Body of pancreas (tissue), 4 donors: Measurements from ENCODE around the gene ARPC1A. TPM values are rescaled to one million over a fixed set of nuclear protein-coding genes. Genes with fewer than 3 reads are reported as not detected.

Experiments used
- ATAC-seq: fragments of 150-250 bp; one replicate; pipeline ENCODE4 v1.9.1; 2016
- DNase-seq, 4 donors: peaks; one replicate each; pipeline ENCODE4 v3.0.0-alpha.2; 2019
- H3K27ac ChIP-seq, 4 donors: fragments of 200-600 bp; sonication (generic); 1 replicate in 3 of 4; 2 replicates in 1 of 4; pipeline versions ENCODE4 v1.5.1 to v1.6.1; 2016 to 2019; ENCODE audit warnings: mild to moderate bottlenecking in 1 of 4, mixed read lengths in 1 of 4, moderate library complexity in 1 of 4
- H3K27me3 ChIP-seq, 2 donors: fragments of 200-600 bp; sonication (generic); one replicate each; pipeline ENCODE4 v1.6.0; 2016; ENCODE audit warnings: mild to moderate bottlenecking in 1 of 2
- H3K36me3 ChIP-seq, 2 donors: fragments of 200-600 bp; sonication (generic); replicated peaks in 1 of 2; 2 replicates each; pipeline ENCODE4 v1.5.1; 2016; ENCODE audit warnings: low read depth in 2 of 2; ENCODE audit not compliant: insufficient read depth in 1 of 2
- H3K4me1 ChIP-seq: fragments of 200-600 bp; sonication (generic); one replicate; pipeline ENCODE4 v1.6.0; 2016
- H3K4me3 ChIP-seq, 2 donors: fragments of 200-600 bp; sonication (generic); 1 replicate in 1 of 2; 2 replicates in 1 of 2; pipeline ENCODE4 v1.5.1; 2016 to 2019
- H3K9me3 ChIP-seq, 3 donors: fragments of 200-600 bp; sonication (generic); 1 replicate in 2 of 3; 2 replicates in 1 of 3; pipeline ENCODE4 v1.5.1; 2016
- CTCF ChIP-seq, 7 experiments: fragments of 450-650 bp in 4 of 7; fragments of 200-600 bp in 3 of 7; sonication (generic) in 3 of 7; IDR thresholded peaks; one replicate each; pipeline ENCODE4 v1.5.1; 2016 to 2019; ENCODE audit warnings: antibody characterized with exemption in 7 of 7
- POLR2A ChIP-seq, 3 donors: fragments of 450-650 bp; IDR thresholded peaks; one replicate each; pipeline ENCODE4 v1.6.1; 2016; ENCODE audit warnings: antibody characterized with exemption in 3 of 3, mild to moderate bottlenecking in 2 of 3
- WGBS, 2 donors: methylation state at CpG; one replicate each; pipeline ENCODE4 v1.1.5; 2017; 5-methylcytosine and 5-hydroxymethylcytosine counted together
- intact Hi-C: fragments of 100-400 bp; cut with DNase I; formaldehyde crosslinking; loops from one replicate; pipeline ENCODE4 v1.15.1; 2023
- total RNA-seq, 2 donors: library from RNA; depleted of rRNA; stranded (reverse); fragments of >200 nt; gene quantifications; one replicate each; pipeline ENCODE4 v1.1.0, GENCODE V29; 2016

The ARPC1A gene
- total RNA-seq, 2 donors from 2014 or later: 63.0 to 106 TPM

GRCh38 chr7:99387912-99388311, 62.2 kb downstream of the ARPC1A start:
- intact Hi-C loops: no loop called here
- DNase-seq: no peak
- TF ChIP-seq CTCF (IDR thresholded peaks at IDR 0.05): no peak
- TF ChIP-seq POLR2A (IDR thresholded peaks at IDR 0.05): no peak
- Histone ChIP-seq H3K27me3 (no peaks in the 10 kb centered on the region), H3K9me3 (no peaks in the 10 kb centered on the region), H3K4me3 (no peak overlapping the region), H3K4me1 (peaks cover 8% of the 10 kb centered on the region), H3K36me3 (peaks cover 0 to 2% of the 10 kb centered on the region in 2 donors), H3K27ac (no peak overlapping the region)
- ATAC-seq: no peak
- WGBS, 2 donors: 90 to 95% methylated on average over 19 to 20 of the region's 20 CpGs

GRCh38 chr7:99389772-99390171, 64.1 kb downstream of the ARPC1A start:
- ATAC-seq: no peak
- H3K9me3 ChIP-seq: no peaks in the 10 kb centered on the region
- H3K4me1 ChIP-seq: peaks cover 17% of the 10 kb centered on the region
- no peak overlapping the region for H3K27ac ChIP-seq
- intact Hi-C loops: no loop called here
- H3K27me3 ChIP-seq: no peaks in the 10 kb centered on the region
- no peak overlapping the region for H3K4me3 ChIP-seq
- TF ChIP-seq POLR2A (IDR thresholded peaks at IDR 0.05) (no peak), CTCF (IDR thresholded peaks at IDR 0.05) (no peak)
- WGBS, 2 donors: 90 to 94% methylated on average over 11 to 13 of the region's 13 CpGs
- DNase-seq: no peak
- H3K36me3 ChIP-seq: peaks cover 0 to 2% of the 10 kb centered on the region in 2 donors

DNA sequence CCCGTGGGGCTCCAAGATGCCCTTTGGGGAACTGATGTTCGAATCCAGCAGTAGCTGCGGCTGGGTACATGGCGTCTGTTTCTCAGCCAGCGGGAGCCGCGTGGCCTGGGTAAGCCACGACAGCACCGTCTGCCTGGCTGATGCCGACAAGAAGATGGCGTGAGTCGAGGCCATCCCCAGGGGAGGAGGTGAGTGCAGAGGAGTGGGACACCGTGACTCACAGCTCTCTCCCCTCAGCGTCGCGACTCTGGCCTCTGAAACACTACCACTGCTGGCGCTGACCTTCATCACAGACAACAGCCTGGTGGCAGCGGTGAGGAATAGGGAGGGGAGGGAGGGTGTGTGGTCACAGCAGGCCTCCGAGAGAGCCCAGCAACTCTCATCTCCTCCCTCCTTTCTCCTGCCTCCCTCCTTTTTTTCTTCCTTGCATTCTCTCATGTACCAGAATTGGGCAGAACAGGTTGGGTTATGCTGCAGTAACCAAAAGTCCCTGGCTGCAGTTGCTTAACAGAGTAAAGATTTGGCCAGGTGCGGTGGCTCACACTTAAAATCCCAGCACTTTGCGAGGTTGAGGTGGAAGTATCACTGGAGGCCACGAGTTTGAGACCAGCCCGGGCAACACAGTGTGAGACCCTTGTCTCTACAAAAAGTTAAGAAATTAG, 65.4 kb downstream of the ARPC1A start:
- Histone ChIP-seq H3K9me3 (no peaks in the 10 kb centered on the region), H3K4me1 (peaks cover 17% of the 10 kb centered on the region), H3K36me3 (peaks cover 0 to 4% of the 10 kb centered on the region in 2 donors), H3K27me3 (no peaks in the 10 kb centered on the region), H3K27ac (no peak overlapping the region), H3K4me3 (no peak overlapping the region)
- intact Hi-C loops: no loop called here
- TF ChIP-seq POLR2A (IDR thresholded peaks at IDR 0.05): no peak
- no peak for TF ChIP-seq CTCF (IDR thresholded peaks at IDR 0.05)
- ATAC-seq: no peak
- DNase-seq: no peak
- WGBS, 2 donors: 93 to 95% methylated on average over 22 to 23 of the region's 23 CpGs

DNA sequence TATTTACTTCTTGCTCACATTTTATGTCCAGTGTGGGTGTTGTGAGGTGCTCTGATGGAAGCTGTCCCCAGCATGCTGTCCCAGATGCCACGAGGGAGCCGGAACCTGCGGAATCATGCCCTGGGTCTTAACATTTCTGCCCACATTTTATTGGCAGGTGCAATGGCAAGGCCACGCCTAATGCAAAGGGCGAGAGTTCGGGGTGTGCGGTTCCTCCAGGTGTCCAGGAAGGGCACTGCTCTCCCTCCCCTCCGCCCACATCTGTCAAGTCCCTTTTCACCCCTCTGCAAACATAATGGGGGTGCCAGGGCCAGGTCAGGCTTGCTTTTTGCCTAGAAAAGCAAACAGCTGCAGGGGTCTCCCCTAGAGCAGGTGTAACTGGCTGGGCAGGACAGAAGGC, 66.3 kb downstream of the ARPC1A start:
- peaks cover 0 to 6% of the 10 kb centered on the region in 2 donors for H3K36me3 ChIP-seq
- TF ChIP-seq POLR2A (IDR thresholded peaks at IDR 0.05) (no peak), CTCF (IDR thresholded peaks at IDR 0.05) (no peak)
- H3K4me3 ChIP-seq: no peak overlapping the region
- ATAC-seq (no peak), DNase-seq (no peak)
- H3K27ac ChIP-seq: peak overlapping the region in 2 of 4 donors; percentile 83 to 84
- intact Hi-C loops: no loop called here
- 61 to 64% methylated on average over 5 to 8 of the region's 8 CpGs for WGBS, 2 donors
- no peaks in the 10 kb centered on the region for H3K9me3 ChIP-seq
- H3K4me1 ChIP-seq: peaks cover 17% of the 10 kb centered on the region
- no peaks in the 10 kb centered on the region for H3K27me3 ChIP-seq
